ENCODE results near the gene MOGAT2.

MOGAT2 gene

GRCh38 chr11:75781296-75781695 lies 63.7 kb downstream of the MOGAT2 start:
- no peak for DNase-seq

GRCh38 chr11:75781831-75782230 lies 64.2 kb downstream of the MOGAT2 start:
- DNase-seq: no peak

Data from central memory CD4-positive, alpha-beta T cell (primary cell).